D721Med (cell line): ENCODE measurements around the gene TNFSF13.
"Not testable (repeated sequence)": the region's sequence is repeated elsewhere in the genome, so short reads cannot be mapped to it uniquely, and the experiment has no call there.

Experiments
- DNase-seq: peaks from one replicate; pipeline ENCODE4 v3.0.0; 2011; ENCODE audit warnings: low spot score; ENCODE audit not compliant: insufficient read length
- FAIRE-seq: peaks from 2 replicates; lab custom pipeline; 2011; peaks lifted over from hg19 to GRCh38; lab: Jason Lieb, UNC
- TF ChIP-seq, protein P1 (sequence below): IDR thresholded peaks from 2 replicates; pipeline ENCODE4 v1.5.1; 2012; ENCODE audit warnings: mild to moderate bottlenecking, control low read depth; ENCODE audit not compliant: insufficient read depth; ENCODE audit errors: missing control alignments

TNFSF13 gene

DNA sequence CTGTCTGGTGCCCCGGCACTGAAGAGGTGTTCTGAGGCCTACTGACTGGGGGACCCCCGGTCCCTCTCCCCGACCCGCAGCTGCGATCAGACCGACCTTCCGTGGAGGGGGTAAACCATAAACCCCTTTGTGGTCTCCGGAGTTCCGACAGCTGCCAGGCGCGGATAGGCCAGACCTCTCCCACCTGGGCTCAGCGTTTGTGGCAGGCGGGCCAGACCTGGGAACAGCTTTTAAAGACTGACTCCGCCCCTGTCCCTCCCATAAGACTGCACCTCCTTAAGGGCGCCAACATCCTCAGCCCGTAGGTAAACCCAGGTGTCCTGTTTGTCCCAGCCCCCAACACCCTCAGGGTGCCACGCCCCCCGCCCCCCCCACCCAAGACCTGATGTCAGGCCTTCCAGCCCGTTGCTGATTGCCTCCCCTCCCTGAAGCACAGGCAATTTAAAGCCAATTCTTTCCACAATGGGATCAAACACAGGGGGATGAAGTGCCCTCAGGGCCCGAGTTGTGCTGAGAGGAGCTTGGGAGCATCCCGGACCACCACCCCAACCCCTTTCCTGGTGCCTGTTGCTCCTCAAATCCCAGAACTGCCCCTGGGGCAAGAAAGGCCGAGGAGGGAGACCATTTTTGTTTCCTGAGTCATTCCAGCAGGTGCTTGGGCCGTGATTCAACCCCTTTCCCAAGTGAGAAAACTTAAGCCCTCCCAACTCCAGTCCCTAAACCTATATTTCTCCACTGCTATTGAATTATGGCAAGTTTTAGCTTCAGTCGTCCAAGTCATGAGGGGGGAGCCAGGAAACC is 31.5 kb downstream of the TNFSF13 start, which contains the start of gene SOX15:
Gene SOX15, minus strand, starts transcription at position 204 of the 801 bp plus-strand sequence. CDS start 418 bp downstream, outside the sequence.
- no peak for FAIRE-seq
- no peak for DNase-seq
- TF ChIP-seq, protein P1, sequence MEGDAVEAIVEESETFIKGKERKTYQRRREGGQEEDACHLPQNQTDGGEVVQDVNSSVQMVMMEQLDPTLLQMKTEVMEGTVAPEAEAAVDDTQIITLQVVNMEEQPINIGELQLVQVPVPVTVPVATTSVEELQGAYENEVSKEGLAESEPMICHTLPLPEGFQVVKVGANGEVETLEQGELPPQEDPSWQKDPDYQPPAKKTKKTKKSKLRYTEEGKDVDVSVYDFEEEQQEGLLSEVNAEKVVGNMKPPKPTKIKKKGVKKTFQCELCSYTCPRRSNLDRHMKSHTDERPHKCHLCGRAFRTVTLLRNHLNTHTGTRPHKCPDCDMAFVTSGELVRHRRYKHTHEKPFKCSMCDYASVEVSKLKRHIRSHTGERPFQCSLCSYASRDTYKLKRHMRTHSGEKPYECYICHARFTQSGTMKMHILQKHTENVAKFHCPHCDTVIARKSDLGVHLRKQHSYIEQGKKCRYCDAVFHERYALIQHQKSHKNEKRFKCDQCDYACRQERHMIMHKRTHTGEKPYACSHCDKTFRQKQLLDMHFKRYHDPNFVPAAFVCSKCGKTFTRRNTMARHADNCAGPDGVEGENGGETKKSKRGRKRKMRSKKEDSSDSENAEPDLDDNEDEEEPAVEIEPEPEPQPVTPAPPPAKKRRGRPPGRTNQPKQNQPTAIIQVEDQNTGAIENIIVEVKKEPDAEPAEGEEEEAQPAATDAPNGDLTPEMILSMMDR: no peak

DNA sequence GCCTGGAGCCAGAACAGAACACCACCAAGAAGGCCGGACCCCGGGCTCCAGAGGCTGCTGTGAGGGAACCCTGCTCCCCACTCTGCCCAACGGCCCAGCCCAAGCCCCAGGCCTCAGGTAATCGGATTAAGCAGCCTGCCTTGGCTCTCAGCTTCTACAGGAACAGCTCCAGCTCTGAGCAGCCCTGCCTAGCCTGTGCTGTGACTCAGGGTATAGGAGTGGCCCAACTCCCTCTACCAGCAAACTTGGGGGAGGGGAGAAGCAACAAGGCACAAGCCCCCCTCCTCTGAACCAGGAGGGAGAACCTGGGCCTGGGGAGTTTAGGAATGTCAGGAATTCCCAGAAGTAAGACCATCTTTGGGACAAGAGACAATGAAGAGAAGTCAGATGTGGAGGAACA is 32.2 kb downstream of the TNFSF13 start:
- TF ChIP-seq, protein P1: no peak
- DNase-seq: peak; percentile 98
- no peak for FAIRE-seq

DNA sequence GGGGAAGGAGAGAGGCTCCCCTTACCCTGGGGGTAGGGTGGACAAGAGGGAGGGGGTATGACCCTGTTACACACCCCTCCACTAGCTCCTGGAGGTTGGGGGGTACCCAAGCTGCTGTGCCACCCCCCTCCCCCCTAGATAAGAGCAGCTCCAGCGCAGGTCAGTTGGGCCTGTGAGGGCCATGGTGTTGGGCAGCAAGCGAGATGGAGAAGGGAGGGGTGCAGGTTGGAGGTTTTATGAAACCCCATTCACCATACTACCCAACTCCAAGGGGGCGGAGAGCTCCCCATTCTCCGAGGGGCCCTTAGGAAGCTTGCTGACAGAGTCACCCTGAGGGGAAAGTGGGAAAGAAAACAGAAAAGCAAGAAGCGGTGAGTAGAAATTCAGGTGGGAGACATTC is 33.0 kb downstream of the TNFSF13 start:
- no peak for DNase-seq
- FAIRE-seq: no peak
- TF ChIP-seq, protein P1: no peak

DNA sequence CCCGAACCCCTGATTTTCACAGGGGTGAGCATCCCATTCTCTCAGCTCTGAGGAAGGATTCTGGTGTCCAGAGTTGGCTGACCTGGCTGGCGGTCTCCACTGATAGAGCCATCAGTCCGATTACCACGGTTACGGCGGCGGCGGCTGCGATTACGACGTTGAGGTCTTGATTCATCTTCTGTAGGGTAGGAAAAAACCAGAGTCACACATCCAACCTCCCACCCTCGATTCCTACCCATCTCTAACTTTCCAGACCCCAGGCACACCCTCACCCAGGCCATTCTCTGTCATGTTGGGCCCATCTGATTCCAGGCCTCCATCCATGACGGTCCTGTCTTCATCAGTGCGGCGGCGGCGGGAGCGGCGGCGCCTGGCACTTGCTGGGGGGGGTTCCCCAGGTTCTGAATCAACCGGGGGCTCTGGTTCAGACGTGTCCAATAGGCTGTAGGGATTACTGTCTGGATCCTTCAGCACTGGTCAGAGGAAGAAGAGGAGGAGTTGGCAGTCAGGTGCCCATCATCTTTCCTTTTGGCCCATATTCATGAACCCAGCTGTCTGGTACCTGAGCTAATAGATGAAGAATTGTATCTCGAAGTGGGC is 34.0 kb downstream of the TNFSF13 start:
- TF ChIP-seq, protein P1: no peak
- no peak for DNase-seq
- no peak for FAIRE-seq

DNA sequence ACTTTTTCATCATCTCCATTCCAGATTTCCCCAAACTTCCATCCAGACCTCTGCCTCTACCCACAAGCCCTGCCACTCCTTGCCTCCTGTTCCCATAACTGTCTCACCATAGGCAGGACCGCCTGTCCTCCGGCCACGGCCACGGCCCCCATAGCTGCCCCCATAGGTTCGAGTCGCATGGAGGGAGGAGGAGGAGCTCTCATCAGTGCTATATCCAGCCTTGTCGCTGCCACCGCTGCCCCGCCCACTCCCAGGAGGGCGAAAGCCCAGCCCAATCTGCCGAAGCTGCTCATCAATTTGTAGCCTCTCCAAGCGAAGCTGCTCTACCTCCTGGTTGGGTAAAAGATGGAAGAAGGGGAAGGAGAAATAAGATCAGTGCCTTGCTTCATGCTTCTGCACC is 34.7 kb downstream of the TNFSF13 start:
- DNase-seq: no peak
- no peak for FAIRE-seq
- TF ChIP-seq, protein P1: no peak

DNA sequence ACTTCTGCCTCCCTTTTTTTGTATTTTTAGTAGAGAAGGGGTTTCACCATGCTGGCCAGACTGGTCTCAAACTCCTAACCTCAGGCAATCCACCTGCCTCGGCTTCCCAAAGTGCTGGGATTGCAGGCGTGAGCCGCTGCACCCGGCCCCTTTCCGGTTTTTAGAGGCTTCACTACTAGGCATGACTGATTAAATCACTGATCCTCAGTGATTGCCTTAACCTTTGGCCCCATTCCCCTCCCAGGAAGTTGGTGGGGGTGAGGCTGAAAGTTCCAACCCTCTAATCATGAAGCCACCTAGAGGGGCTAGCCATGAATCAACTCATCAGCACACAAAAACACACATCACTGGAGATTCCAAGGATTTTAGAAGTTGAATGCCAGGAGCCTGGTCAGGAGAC is 39.0 kb downstream of the TNFSF13 start:
- not testable (repeated sequence) for FAIRE-seq, DNase-seq

DNA sequence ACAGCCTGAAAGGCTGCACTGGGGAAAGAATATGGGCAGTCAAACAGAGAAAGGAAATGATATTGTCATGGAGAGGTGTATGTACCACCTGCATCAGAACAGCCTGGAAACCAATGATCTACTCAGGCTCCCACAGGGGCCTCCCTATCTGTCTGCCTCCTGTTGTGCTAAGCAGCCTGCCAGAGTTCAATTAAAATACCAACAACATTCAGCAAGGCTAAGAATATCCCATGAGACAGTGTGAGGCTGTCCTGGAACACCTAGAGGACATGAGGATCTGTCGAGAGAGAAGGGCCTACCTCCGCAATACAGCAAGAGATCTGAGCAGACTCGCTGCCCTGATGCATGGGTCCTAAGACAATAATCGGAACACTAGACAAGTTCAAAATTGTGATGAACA is 47.7 kb downstream of the TNFSF13 start:
- FAIRE-seq: no peak
- TF ChIP-seq, protein P1: no peak
- DNase-seq: no peak
